ENCODE measurements around the gene AQP12A. TPM values are rescaled to one million over a fixed set of nuclear protein-coding genes. Genes with fewer than 3 reads are reported as not detected.
"Not testable (repeated sequence)": the region's sequence is repeated elsewhere in the genome, so short reads cannot be mapped to it uniquely, and the experiment has no call there.

The AQP12A gene
- total RNA-seq, 1 experiment from 2014 or later: not detected

GRCh38 chr2:240699835-240700234, 8.2 kb downstream of the AQP12A start:
- in situ Hi-C loops (cut with HindIII; ENCODE audit: low pct_unique_long_range_greater_than_20kb, low sequenced_read_pairs); DNase-seq (ENCODE audit: low read depth, low spot score): not testable (repeated sequence)

DNA sequence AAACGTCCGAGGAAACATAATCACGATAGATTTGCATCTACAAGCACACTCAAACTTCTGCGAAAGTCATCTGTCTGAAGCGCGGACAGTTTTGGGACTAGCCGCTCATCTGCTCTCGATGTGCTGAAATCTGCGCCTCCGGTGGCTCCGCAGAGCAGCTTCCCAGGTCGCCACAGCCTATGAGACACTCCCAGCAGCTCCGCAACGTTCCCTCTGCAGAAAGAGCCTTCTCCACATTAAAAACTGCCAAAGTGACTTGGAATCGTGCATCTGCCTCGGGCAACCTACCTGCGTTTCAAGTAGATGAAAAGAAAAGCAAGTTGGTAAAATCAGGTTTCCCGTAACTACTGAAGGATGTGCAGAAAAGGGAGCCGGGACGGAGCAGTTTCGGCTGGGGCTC, 8.9 kb downstream of the AQP12A start:
- in situ Hi-C loops (cut with HindIII; ENCODE audit: low pct_unique_long_range_greater_than_20kb, low sequenced_read_pairs); DNase-seq (ENCODE audit: low read depth, low spot score): not testable (repeated sequence)

DNA sequence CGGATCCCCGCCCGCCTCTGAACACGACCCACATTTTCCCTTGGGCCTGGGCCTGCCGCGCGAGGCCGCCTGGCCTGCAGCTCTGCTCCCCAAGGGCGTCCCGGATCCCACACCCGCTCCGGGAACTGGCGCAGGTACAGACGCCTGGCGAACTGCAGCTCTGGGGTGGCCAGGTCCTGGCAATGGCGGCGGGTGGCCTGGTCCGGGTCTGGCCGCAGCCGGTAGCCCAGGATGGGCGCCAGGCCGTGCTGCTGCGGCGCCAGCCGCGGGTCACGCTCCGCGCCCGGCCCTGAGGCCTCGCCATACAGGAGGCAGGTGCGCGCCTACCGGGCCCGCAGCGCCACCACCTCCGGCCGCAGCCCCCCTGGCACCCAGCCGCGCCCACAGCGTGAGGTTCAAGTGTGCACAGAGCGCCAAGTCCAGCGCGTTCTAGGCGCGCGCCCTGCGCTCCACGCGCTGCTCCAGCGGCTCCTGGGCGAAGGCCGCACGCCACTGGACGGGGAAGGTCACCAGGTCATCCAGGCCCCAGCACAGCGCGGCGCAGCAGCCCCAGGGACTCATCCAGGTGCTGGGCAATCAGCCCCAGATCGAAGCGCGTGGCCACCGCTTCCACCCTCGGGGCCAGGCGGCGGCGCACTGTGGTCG, 9.5 kb downstream of the AQP12A start:
- in situ Hi-C loops (cut with HindIII; ENCODE audit: low pct_unique_long_range_greater_than_20kb, low sequenced_read_pairs): no loop called here

DNA sequence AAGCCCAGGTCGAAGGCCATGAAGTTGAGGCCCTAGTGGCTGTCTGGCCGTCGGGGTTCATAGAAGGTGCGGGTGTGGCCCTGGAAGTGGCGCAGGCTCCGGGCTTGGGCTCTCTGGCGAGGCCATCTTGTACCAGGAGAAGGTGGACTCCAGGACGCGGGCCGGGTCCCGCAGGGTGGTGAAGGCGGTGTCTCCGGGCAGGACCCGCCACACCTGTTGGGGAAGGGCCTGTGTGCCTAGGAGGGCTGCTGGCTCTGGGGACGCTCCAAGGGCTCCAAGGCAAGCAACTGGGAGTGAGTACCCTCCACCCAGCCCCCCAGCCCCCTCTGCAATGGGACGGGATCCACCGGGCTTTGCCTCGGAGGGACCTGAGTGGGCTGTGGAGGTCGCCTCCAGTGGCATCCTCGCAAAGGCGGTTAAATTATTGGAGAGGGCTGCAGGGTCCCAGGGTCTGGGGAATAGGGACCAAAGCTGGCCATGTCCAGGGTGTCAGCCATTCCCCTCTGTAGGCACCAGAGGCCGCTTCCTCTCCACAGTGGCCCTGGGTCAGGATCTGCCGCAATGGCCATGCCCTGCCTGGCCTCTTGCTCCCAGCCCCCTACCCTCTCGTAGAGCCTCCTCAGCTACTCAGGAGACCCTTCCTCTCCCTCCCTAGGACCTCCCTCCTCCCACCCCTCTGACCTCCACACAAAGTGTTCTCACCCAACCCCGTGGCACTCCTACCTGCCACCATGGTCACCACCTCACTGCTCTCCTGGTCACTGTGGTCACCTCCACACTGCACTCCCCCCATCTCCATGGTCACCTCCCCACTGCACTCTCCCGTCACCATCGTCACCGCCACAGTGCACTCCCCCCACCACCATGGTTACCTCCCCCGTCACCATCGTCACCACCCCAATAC, 10.3 kb downstream of the AQP12A start:
- no peak for DNase-seq (ENCODE audit: low read depth, low spot score)
- in situ Hi-C loops (cut with HindIII; ENCODE audit: low pct_unique_long_range_greater_than_20kb, low sequenced_read_pairs): no loop called here

More for the DNA sequence above, 9.5 kb downstream of the AQP12A start:
- no peak for DNase-seq (ENCODE audit: low read depth, low spot score)

GRCh38 chr2:240702640-240703011, 11.0 kb downstream of the AQP12A start:
- in situ Hi-C loops (cut with HindIII; ENCODE audit: low pct_unique_long_range_greater_than_20kb, low sequenced_read_pairs): no loop called here
- DNase-seq (ENCODE audit: low read depth, low spot score): no peak

DNA sequence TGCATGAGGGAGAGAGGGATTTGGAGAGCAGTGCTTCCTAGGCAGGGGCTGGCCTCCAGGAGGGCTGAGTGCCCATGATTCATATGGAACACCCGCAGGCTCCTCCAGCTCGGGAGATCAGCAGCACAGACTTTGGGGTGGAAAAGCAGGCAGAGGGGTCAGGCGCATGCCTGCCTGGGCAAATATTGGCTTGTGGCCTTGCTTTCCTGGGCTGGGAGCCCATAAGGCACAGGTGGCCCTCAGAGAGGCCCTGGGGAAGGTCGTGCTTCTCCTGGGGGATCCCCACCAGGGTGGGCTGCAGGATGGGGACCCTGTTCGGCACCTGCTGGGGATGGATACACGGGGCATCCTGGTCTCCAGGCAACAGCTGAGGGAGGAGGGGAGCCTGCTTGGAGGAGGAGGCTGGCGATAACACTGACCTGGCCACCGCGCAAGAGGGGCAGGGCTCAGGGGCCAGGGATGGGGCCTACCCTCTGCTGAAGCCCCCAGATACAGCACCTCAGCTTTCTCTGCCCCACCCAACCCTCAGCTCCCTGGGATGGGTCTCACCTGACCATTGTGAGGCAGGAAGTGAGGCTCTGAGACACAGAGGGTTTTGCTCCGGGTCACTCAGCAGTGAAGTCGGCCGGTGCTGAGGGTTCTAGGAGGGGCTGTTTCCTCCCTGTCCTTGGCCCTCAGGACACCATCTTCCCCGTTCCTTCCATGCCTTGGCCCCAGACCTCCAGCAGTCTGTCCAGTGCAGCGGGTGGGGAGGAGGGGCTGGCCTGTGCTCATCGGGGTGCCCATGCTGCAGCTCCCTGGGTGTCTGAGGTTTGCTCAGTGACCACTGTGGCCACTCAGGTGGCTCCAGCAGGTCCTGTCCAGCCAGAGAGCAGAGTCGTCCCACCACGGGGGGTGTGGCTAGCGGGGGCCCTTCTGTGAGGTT, 12.0 kb downstream of the AQP12A start:
- no peak for DNase-seq (ENCODE audit: low read depth, low spot score)
- in situ Hi-C loops (cut with HindIII; ENCODE audit: low pct_unique_long_range_greater_than_20kb, low sequenced_read_pairs): no loop called here

DNA sequence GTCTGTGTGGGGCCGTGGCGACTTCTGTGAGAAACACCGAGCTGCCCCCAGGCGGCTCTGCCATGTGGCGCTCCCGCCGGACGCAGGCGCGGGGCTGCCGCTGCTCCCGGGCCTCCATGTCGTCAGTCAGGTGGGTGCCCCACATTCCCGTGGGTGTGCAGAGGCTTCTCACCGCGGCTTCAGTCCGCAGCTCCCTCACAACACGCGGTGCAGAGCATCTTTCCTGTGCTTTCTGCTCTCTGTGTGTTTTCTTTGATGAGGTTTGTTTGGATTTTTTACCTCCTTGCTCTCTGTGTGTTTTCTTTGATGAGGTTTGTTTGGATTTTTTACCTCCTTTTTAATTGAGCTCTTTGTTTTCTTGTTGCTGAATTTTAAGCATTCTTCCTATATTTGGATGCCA, 13.0 kb downstream of the AQP12A start:
- DNase-seq (ENCODE audit: low read depth, low spot score): no peak
- in situ Hi-C loops (cut with HindIII; ENCODE audit: low pct_unique_long_range_greater_than_20kb, low sequenced_read_pairs): no loop called here

- peak; percentile 60 for DNase-seq (ENCODE audit: low read depth, low spot score)
- in situ Hi-C loops (cut with HindIII; ENCODE audit: low pct_unique_long_range_greater_than_20kb, low sequenced_read_pairs): no loop called here
Observed at GRCh38 chr2:240705204-240705791, 13.6 kb downstream of the AQP12A start.

DNA sequence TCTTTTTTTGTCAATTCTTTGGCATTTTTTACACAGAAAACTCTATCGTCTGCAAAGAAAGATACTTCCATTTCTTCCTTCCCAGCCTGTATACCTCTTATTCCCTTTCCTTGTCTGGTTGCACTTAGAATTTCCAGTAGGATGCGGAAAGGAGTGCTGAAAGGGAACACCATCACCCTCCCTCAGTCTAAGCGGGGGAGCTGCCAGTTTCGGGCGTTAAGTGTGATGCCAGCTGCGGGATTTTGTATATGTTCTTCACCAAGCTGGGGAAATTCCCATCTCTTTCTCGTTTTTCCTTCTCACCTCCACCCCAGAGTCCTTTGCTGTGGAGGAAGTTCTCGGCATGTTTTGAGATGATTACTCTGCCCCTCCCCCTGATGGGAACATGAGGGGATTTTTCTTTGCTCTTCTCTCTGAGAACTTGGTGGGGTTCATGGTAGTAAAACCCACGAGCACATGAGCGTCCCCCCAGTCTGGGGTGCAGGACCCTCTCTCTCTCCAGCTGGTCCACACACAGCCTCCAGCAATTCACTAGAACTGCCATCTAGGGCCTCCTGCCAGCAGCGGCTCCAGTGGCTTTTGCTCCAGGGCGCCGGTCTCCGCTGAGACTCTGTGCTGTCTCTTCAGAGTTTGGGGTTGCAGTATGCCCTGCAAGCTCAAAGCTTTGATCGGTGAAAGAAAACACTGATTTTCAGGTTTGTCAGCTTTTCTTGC, 15.5 kb downstream of the AQP12A start:
- in situ Hi-C loops (cut with HindIII; ENCODE audit: low pct_unique_long_range_greater_than_20kb, low sequenced_read_pairs): no loop called here

GRCh38 chr2:240707821-240708220, 16.2 kb downstream of the AQP12A start:
- DNase-seq (ENCODE audit: low read depth, low spot score): no peak
- in situ Hi-C loops (cut with HindIII; ENCODE audit: low pct_unique_long_range_greater_than_20kb, low sequenced_read_pairs): no loop called here

More for the DNA sequence above, 15.5 kb downstream of the AQP12A start:
- DNase-seq (ENCODE audit: low read depth, low spot score): no peak

DNA sequence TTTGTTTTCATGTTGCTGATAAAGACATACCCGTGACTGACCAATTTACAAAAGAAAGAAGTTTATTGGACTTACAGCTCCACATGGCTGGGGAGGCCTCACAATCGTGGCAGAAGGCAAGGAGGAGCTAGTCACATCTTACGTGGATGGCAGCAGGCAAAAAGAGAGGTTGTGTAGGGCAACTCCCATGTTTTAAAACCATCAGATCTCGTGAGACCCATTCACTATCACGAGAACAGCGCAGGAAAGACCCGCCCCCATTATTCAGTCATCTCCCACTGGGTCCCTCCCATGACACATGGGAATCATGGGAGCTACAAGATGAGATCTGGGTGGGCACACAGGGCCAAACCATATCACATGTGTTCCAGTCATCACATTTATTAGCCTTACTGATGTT, 16.8 kb downstream of the AQP12A start:
- peak; percentile 41 for DNase-seq (ENCODE audit: low read depth, low spot score)
- in situ Hi-C loops (cut with HindIII; ENCODE audit: low pct_unique_long_range_greater_than_20kb, low sequenced_read_pairs): no loop called here

DNA sequence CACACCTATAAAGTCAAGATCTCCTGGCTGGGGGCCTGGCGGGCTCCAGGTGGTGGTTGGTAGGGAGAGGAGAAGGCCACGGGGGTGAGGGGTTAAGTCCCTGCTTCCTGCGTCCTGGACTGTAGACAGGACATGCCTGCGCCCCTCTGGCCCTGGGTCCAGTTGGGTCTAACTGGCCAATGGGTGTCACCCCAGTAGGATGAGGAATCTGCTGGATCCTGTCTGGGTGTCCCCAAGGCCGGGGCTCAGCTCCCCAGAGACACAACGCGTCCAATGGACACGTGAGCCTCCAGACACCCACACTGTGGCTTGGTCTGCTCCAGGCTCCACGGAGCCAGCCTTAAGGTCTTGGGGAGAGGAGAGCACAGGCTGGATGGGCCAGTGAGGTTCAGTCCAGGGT, 19.6 kb downstream of the AQP12A start:
- DNase-seq (ENCODE audit: low read depth, low spot score): no peak
- in situ Hi-C loops (cut with HindIII; ENCODE audit: low pct_unique_long_range_greater_than_20kb, low sequenced_read_pairs): no loop called here

DNA sequence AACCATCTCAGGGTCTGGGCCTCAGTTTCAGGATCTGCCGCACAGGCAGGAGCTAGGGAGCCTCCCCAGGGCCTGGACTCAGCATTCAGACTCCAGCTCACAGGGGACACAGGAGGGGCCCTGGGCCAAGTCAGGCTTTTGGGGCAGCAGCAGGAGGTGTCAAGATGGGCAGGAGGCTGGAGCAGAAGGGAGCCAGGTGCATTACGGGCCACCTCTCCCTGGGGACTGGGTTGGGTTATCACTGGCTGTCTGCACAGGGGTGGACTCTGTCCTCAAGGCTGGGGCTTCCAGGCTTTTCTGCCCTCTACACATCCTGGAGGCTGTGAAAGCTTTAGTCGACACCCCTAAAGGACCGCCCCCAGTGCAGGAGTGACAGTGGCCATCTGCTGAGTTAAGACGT, 20.0 kb downstream of the AQP12A start:
- DNase-seq (ENCODE audit: low read depth, low spot score): no peak
- in situ Hi-C loops (cut with HindIII; ENCODE audit: low pct_unique_long_range_greater_than_20kb, low sequenced_read_pairs): no loop called here

DNA sequence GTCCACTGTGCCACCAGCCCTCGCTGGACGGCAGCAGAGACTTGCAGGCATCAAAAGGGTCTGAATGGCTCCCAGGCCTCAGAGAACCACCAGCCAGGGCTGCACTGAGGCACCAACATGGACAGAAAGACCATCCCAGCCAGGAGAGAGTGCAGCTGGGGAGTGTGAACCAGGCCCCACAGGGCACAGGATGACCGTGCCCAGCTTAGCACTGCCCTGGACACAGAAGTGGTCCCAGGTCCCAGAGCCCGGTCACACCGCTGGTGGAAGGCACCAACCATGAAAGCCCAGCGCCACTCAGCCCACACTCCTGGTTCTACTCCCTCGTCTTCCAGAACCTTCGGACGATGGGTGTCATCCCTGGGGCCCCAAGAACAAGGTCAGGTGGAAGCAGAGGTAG, 20.5 kb downstream of the AQP12A start:
- no peak for DNase-seq (ENCODE audit: low read depth, low spot score)
- in situ Hi-C loops (cut with HindIII; ENCODE audit: low pct_unique_long_range_greater_than_20kb, low sequenced_read_pairs): no loop called here

GRCh38 chr2:240713071-240713927, 21.6 kb downstream of the AQP12A start:
- in situ Hi-C loops (cut with HindIII; ENCODE audit: low pct_unique_long_range_greater_than_20kb, low sequenced_read_pairs): no loop called here
- no peak for DNase-seq (ENCODE audit: low read depth, low spot score)
